SK-N-MC (cell line): Measurements from ENCODE around the gene PDZD8.
"Not testable (repeated sequence)": the region's sequence is repeated elsewhere in the genome, so short reads cannot be mapped to it uniquely, and the experiment has no call there.

Experiments used
- DNase-seq: peaks from one replicate; pipeline ENCODE4 v3.0.0-alpha.2; 2011; ENCODE audit warnings: low read depth, low spot score
- H3K27ac ChIP-seq: fragments of 200-600 bp; sonication (generic); 2 replicates; pipeline ENCODE4 v1.5.1; 2016; ENCODE audit warnings: mixed run types
- H3K36me3 ChIP-seq: fragments of 200-600 bp; sonication (generic); 2 replicates; pipeline ENCODE4 v1.6.1; 2017; ENCODE audit warnings: antibody characterized with exemption, low read length, mixed read lengths; ENCODE audit not compliant: insufficient read depth
- H3K4me3 ChIP-seq: fragments of 200-600 bp; sonication (generic); 2 replicates; pipeline ENCODE4 v1.5.1; 2016
- H3K9ac ChIP-seq: fragments of 200-600 bp; sonication (generic); 2 replicates; pipeline ENCODE4 v1.8.0; 2017; ENCODE audit warnings: mixed run types, mixed read lengths; ENCODE audit not compliant: insufficient read length
- H3K9me3 ChIP-seq: fragments of 200-600 bp; sonication (generic); 2 replicates; pipeline ENCODE4 v1.6.1; 2017; ENCODE audit warnings: low read depth, mild to moderate bottlenecking, antibody characterized with exemption, low read length, moderate library complexity, mixed read lengths
- EZH2 ChIP-seq: fragments of 200-600 bp; sonication (generic); IDR thresholded peaks from one replicate; pipeline ENCODE4 v1.6.1; 2017; ENCODE audit warnings: antibody characterized with exemption
- FOXP2 ChIP-seq: optimal IDR thresholded peaks from 2 replicates; pipeline ENCODE3; 2011; ENCODE audit warnings: mild to moderate bottlenecking, moderate library complexity; ENCODE audit not compliant: insufficient read depth; ENCODE audit errors: extremely low read length, control extremely low read depth
- POLR2AphosphoS5 ChIP-seq: IDR thresholded peaks from 2 replicates; pipeline ENCODE4 v1.6.1; 2012; ENCODE audit warnings: mild to moderate bottlenecking, low read depth, low read length, borderline replicate concordance

The PDZD8 gene

GRCh38 chr10:117239721-117240620, 135.3 kb downstream of the PDZD8 start:
- H3K9me3 ChIP-seq: no peaks in the 10 kb centered on the region
- H3K27ac ChIP-seq: no peak overlapping the region
- no peak overlapping the region for H3K4me3 ChIP-seq
- TF ChIP-seq EZH2 (no peak), FOXP2 (no peak), POLR2AphosphoS5 (no peak)
- H3K36me3 ChIP-seq: no peaks in the 10 kb centered on the region
- DNase-seq: no peak
- H3K9ac ChIP-seq: no peak overlapping the region

DNA sequence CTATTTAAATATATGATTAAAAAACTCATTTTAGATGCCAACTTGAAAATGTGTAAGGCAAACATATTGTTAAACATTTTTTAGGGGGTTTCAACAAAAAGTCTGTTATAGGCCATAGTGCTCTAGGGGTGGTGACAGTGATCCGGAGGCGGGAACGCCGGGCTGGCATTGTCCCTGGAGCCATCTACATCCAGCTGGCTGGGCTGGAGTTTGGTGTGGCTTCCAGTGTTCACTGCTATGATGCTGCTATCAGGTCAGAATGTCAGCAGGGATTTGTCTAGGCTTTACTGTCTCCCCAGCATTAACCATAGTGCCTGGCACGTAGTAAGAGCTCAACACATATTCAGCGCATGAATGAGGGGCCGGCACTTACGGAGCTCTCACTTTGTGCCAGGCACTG, 136.2 kb downstream of the PDZD8 start:
- no peak for DNase-seq
- H3K27ac ChIP-seq: no peak overlapping the region

DNA sequence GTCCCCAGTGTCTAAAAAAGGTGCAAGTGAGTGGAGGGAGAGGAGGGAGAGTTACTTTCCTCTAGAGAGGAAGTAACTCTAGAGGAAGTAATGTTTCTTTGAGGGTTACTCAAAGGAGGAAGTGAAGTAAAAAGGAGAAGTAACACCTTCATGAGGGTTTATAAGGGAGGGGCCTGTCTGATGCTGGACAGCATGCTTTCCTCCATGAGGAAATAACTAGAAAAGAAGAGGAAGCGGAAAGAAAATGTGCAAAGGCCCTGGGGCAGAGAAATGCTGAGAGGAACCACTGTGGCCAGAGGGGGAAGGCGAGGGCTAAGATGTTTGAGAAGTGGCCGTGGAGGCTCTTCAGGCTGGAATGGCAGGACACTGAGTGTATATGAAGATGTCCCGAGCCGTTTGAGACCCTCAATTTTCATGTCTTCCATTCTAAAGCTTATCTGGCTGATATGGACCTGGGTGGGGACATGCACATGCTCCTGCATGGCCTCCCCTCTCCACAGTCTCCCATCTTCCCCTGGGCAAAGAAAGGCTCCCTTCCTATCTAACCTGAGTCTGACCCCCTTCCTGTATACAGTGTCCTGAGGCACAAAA, 137.7 kb downstream of the PDZD8 start:
- no peak overlapping the region for H3K27ac ChIP-seq
- H3K9me3 ChIP-seq: no peaks in the 10 kb centered on the region
- H3K9ac ChIP-seq: no peak overlapping the region
- H3K36me3 ChIP-seq: no peaks in the 10 kb centered on the region
- DNase-seq: no peak
- no peak overlapping the region for H3K4me3 ChIP-seq
- TF ChIP-seq EZH2 (no peak), POLR2AphosphoS5 (no peak), FOXP2 (no peak)

More for the DNA sequence above, 136.2 kb downstream of the PDZD8 start:
- no peak overlapping the region for H3K9ac ChIP-seq
- no peaks in the 10 kb centered on the region for H3K9me3 ChIP-seq
- no peak overlapping the region for H3K4me3 ChIP-seq
- TF ChIP-seq EZH2: no peak
- TF ChIP-seq FOXP2: no peak
- TF ChIP-seq POLR2AphosphoS5: no peak
- no peaks in the 10 kb centered on the region for H3K36me3 ChIP-seq

- not testable (repeated sequence) for H3K27ac ChIP-seq, H3K9me3 ChIP-seq, H3K9ac ChIP-seq, H3K36me3 ChIP-seq, H3K4me3 ChIP-seq, DNase-seq
These were observed 145.1 kb downstream of the PDZD8 start for GRCh38 chr10:117230107-117230506.

DNA sequence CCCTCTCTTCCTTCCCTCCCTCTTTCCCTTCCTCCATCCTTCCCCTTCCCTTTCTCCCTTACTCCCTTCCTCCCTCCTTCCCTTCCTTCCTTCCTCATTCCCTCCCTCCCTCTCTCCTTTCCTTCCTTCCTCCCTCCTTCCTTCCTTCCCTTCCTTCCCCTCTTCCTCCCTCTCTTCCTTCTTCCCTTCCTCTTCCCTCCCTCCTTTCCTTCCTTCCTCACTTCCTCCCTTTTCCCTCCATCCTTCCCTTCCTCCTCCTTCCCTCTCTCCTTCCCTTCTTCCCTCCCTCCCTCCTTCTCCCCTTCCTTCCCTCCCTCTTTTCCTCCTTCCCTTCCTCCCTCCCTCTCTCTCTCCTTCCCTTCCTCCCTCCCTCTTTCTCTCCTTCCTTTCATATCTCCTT, 147.0 kb downstream of the PDZD8 start:
- Histone ChIP-seq H3K27ac (no peak overlapping the region), H3K36me3 (no peaks in the 10 kb centered on the region), H3K9ac (no peak overlapping the region), H3K4me3 (no peak overlapping the region), H3K9me3 (no peaks in the 10 kb centered on the region)
- TF ChIP-seq POLR2AphosphoS5: no peak
- DNase-seq: no peak
